ENCODE results near the gene PBRM1.
"Not testable (repeated sequence)": the region's sequence is repeated elsewhere in the genome, so short reads cannot be mapped to it uniquely, and the experiment has no call there.

The PBRM1 gene

DNA sequence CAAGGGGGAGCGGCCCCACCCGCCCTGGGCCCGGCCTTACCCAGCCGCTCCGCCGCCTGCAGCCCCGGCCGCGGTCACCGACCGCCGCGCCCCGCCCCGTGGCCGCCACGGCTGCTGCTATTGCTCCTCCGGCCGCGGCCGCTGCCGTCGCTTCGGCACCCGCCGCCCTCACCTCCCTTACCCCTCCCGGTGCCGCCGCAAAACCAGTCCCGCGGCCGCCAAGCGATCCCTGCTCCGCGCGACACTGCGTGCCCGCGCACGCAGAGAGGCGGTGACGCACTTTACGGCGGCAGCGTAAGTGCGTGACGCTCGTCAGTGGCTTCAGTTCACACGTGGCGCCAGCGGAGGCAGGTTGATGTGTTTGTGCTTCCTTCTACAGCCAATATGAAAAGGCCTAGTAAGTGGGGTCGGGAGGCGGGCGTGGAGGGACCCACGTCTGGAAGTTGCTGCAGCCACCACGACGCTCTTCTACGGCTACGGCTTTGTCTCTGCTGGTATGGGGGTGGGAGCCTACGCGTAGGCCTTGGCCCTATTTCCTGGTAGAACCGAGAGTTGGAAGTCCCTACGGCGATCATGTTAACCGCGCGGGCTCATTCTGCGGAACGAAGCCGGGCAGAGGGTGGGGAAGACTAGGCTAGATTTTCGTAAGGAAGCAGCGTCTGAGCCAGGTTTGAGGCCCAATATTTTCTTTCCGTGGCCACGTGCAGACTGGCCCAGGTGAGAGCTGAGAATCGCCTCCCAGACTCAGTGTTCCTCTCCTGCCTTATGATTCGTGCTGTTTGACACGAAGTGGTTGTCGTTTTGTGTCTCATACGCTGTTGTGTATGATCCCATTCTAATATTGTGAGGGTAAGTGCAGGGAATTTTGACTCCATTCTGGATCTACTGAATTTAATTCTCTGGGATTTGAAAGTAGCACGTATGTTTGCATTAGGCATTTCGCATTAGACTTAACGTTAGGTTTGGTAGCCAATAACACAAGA, at the start of gene PBRM1, which contains the start of gene GNL3:
Gene PBRM1 (minus strand): TSS at position 205 of the 983 bp plus-strand sequence.
Gene GNL3 (plus strand): TSS at position 324 of the 983 bp plus-strand sequence. CDS start 61 bp downstream, at position 385.
- peaks cover 43% of the 10 kb centered on the region for H3K4me1 Mint-ChIP-seq (ENCODE audit: low read depth)
- peak within 1 kb of the TSS; percentile 97 for H3K4me3 Mint-ChIP-seq
- peak; percentile 94 for DNase-seq (ENCODE audit: low spot score)
- H3K27ac Mint-ChIP-seq, result peak within 1 kb of the TSS; percentile 97
- H3K27me3 Mint-ChIP-seq (ENCODE audit: low read depth), result no peaks in the 10 kb centered on the region
- no peaks in the 10 kb centered on the region for H3K9me3 Mint-ChIP-seq
- peaks cover 65% of the 10 kb centered on the region for H3K36me3 Mint-ChIP-seq (ENCODE audit: low read depth)

GRCh38 chr3:52733256-52733891, 47.7 kb upstream of the PBRM1 start:
- Mint-ChIP-seq H3K9me3 (peaks cover 51% of the 10 kb centered on the region), H3K36me3 (ENCODE audit: low read depth) (peaks cover 72% of the 10 kb centered on the region), H3K27ac (no peak overlapping the region), H3K4me3 (no peak overlapping the region), H3K4me1 (ENCODE audit: low read depth) (peaks cover 10% of the 10 kb centered on the region), H3K27me3 (ENCODE audit: low read depth) (no peaks in the 10 kb centered on the region)
- no peak for DNase-seq (ENCODE audit: low spot score)

GRCh38 chr3:52731590-52731989, 45.9 kb upstream of the PBRM1 start:
- Mint-ChIP-seq H3K4me1 (ENCODE audit: low read depth) (peaks cover 10% of the 10 kb centered on the region), H3K27ac (no peak overlapping the region), H3K4me3 (no peak overlapping the region), H3K36me3 (ENCODE audit: low read depth) (peaks cover 80% of the 10 kb centered on the region), H3K27me3 (ENCODE audit: low read depth) (no peaks in the 10 kb centered on the region), H3K9me3 (peaks cover 58% of the 10 kb centered on the region)
- no peak for DNase-seq (ENCODE audit: low spot score)

GRCh38 chr3:52730681-52731080, 45.0 kb upstream of the PBRM1 start:
- DNase-seq (ENCODE audit: low spot score), result no peak
- Mint-ChIP-seq H3K36me3 (ENCODE audit: low read depth) (peaks cover 78% of the 10 kb centered on the region), H3K27me3 (ENCODE audit: low read depth) (no peaks in the 10 kb centered on the region), H3K4me1 (ENCODE audit: low read depth) (peaks cover 10% of the 10 kb centered on the region), H3K27ac (peak overlapping the region; percentile 28), H3K4me3 (no peak overlapping the region), H3K9me3 (peaks cover 58% of the 10 kb centered on the region)

DNA sequence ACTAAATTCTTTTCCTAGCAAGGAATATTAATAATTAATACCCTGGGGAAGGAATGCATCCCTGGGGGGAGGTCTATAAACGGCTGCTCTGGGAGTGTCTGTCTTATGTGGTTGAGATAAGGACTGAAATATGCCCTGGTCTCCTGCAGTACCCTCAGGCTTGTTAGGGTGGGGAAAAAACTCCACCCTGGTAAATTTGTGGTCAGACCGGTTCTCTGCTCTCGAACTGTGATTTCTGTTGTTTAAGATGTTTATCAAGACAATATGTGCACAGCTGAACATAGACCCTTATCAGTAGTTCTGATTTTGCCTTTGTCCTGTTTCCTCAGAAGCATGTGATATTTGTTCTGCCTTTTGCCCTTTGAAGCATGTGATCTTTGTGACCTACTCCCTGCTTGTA, 43.0 kb upstream of the PBRM1 start:
- not testable (repeated sequence) for H3K27ac Mint-ChIP-seq
- Mint-ChIP-seq H3K36me3 (ENCODE audit: low read depth) (peaks cover 63% of the 10 kb centered on the region), H3K9me3 (peaks cover 54% of the 10 kb centered on the region)

GRCh38 chr3:52724511-52724910, 38.8 kb upstream of the PBRM1 start:
- Mint-ChIP-seq H3K4me3 (no peak overlapping the region), H3K27me3 (ENCODE audit: low read depth) (no peaks in the 10 kb centered on the region), H3K27ac (no peak overlapping the region), H3K4me1 (ENCODE audit: low read depth) (peaks cover 22% of the 10 kb centered on the region), H3K36me3 (ENCODE audit: low read depth) (peaks cover 40% of the 10 kb centered on the region), H3K9me3 (peaks cover 19% of the 10 kb centered on the region)
- DNase-seq (ENCODE audit: low spot score), result no peak

More for the DNA sequence above, 43.0 kb upstream of the PBRM1 start:
- DNase-seq (ENCODE audit: low spot score); H3K4me3 Mint-ChIP-seq; H3K27me3 Mint-ChIP-seq (ENCODE audit: low read depth): not testable (repeated sequence)
- peaks cover 10% of the 10 kb centered on the region for H3K4me1 Mint-ChIP-seq (ENCODE audit: low read depth)

GRCh38 chr3:52723935-52724334, 38.2 kb upstream of the PBRM1 start:
- Mint-ChIP-seq H3K4me1 (ENCODE audit: low read depth) (peaks cover 23% of the 10 kb centered on the region), H3K27ac (no peak overlapping the region), H3K27me3 (ENCODE audit: low read depth) (no peaks in the 10 kb centered on the region)

GRCh38 chr3:52722491-52722890, 36.8 kb upstream of the PBRM1 start:
- Mint-ChIP-seq H3K4me1 (ENCODE audit: low read depth) (peaks cover 23% of the 10 kb centered on the region), H3K9me3 (peaks cover 8% of the 10 kb centered on the region), H3K36me3 (ENCODE audit: low read depth) (peaks cover 33% of the 10 kb centered on the region), H3K27ac (no peak overlapping the region), H3K27me3 (ENCODE audit: low read depth) (no peaks in the 10 kb centered on the region), H3K4me3 (no peak overlapping the region)
- no peak for DNase-seq (ENCODE audit: low spot score)

More at GRCh38 chr3:52723935-52724334, 38.2 kb upstream of the PBRM1 start:
- Mint-ChIP-seq H3K36me3 (ENCODE audit: low read depth) (peaks cover 41% of the 10 kb centered on the region), H3K9me3 (peaks cover 19% of the 10 kb centered on the region), H3K4me3 (no peak overlapping the region)
- no peak for DNase-seq (ENCODE audit: low spot score)

DNA sequence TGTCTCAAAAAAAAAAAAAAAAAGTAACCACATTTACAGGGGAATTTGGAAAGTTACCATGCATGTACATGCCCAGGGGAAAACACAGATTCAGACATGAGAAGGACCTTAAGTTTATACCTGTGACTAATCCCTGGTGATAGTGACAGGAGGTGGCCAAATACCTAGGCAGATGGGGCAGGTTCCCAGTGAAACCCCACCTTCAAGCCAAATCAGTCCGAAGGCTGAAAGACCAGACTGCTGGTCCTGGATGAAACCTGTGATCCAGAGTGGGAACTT, 36.0 kb upstream of the PBRM1 start:
- Mint-ChIP-seq H3K4me1 (ENCODE audit: low read depth) (peaks cover 23% of the 10 kb centered on the region), H3K36me3 (ENCODE audit: low read depth) (peaks cover 28% of the 10 kb centered on the region), H3K4me3 (no peak overlapping the region), H3K27me3 (ENCODE audit: low read depth) (no peaks in the 10 kb centered on the region), H3K9me3 (peaks cover 8% of the 10 kb centered on the region), H3K27ac (peak overlapping the region; percentile 74)
- DNase-seq (ENCODE audit: low spot score), result no peak

- Mint-ChIP-seq H3K27ac (peak overlapping the region; percentile 74), H3K4me1 (ENCODE audit: low read depth) (peaks cover 23% of the 10 kb centered on the region), H3K4me3 (peak overlapping the region; percentile 51), H3K27me3 (ENCODE audit: low read depth) (no peaks in the 10 kb centered on the region), H3K36me3 (ENCODE audit: low read depth) (peaks cover 28% of the 10 kb centered on the region), H3K9me3 (peaks cover 8% of the 10 kb centered on the region)
- peak; percentile 15 for DNase-seq (ENCODE audit: low spot score)
These were observed 35.5 kb upstream of the PBRM1 start for GRCh38 chr3:52721002-52721729.

- no peak for DNase-seq (ENCODE audit: low spot score)
- Mint-ChIP-seq H3K27me3 (ENCODE audit: low read depth) (no peaks in the 10 kb centered on the region), H3K4me3 (peak overlapping the region; percentile 50), H3K4me1 (ENCODE audit: low read depth) (peaks cover 23% of the 10 kb centered on the region), H3K27ac (peak overlapping the region; percentile 61), H3K36me3 (ENCODE audit: low read depth) (peaks cover 25% of the 10 kb centered on the region), H3K9me3 (peaks cover 8% of the 10 kb centered on the region)
These were observed 33.9 kb upstream of the PBRM1 start for GRCh38 chr3:52719618-52720017.

GRCh38 chr3:52715714-52716305, 30.1 kb upstream of the PBRM1 start:
- no peaks in the 10 kb centered on the region for H3K27me3 Mint-ChIP-seq (ENCODE audit: low read depth)
- H3K4me3 Mint-ChIP-seq, result no peak overlapping the region
- peaks cover 8% of the 10 kb centered on the region for H3K9me3 Mint-ChIP-seq
- H3K4me1 Mint-ChIP-seq (ENCODE audit: low read depth), result peaks cover 12% of the 10 kb centered on the region
- no peak overlapping the region for H3K27ac Mint-ChIP-seq
- peaks cover 27% of the 10 kb centered on the region for H3K36me3 Mint-ChIP-seq (ENCODE audit: low read depth)
- DNase-seq (ENCODE audit: low spot score), result no peak
